Measurements from ENCODE around the gene HS3ST3B1. TPM values are rescaled to one million over a fixed set of nuclear protein-coding genes. Genes with fewer than 3 reads are reported as not detected.

HS3ST3B1 gene
- total RNA-seq, 4 donors from 2014 or later: 1.5 to 5.3 (median 3.1) TPM; not detected in 1

DNA sequence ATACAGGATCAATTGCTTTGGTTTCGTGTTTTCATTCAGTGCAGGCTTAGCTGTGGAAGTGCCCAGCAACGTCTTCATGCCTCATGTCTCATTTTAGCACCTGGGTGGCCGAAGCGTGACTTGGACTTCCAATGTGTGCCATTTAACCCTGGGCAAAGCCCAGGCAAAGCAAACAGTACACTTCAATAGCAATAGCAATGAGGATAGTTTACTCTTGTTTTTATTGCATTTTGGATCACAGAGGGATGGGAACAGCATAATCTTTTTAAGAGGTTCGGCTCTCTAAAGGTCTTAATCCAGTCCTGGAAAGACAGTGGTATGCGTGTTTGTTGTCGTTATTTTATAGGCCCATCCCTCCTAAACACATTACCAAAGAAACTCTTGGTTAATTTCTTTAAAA lies 86.2 kb downstream of the HS3ST3B1 start:
- intact Hi-C loops (cut with DNase I; ENCODE audit: low total_unique reads): no loop called here
- TF ChIP-seq, protein P1, sequence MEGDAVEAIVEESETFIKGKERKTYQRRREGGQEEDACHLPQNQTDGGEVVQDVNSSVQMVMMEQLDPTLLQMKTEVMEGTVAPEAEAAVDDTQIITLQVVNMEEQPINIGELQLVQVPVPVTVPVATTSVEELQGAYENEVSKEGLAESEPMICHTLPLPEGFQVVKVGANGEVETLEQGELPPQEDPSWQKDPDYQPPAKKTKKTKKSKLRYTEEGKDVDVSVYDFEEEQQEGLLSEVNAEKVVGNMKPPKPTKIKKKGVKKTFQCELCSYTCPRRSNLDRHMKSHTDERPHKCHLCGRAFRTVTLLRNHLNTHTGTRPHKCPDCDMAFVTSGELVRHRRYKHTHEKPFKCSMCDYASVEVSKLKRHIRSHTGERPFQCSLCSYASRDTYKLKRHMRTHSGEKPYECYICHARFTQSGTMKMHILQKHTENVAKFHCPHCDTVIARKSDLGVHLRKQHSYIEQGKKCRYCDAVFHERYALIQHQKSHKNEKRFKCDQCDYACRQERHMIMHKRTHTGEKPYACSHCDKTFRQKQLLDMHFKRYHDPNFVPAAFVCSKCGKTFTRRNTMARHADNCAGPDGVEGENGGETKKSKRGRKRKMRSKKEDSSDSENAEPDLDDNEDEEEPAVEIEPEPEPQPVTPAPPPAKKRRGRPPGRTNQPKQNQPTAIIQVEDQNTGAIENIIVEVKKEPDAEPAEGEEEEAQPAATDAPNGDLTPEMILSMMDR (IDR thresholded peaks at IDR 0.05): no peak
- no peak for TF ChIP-seq POLR2A (IDR thresholded peaks at IDR 0.05)

DNA sequence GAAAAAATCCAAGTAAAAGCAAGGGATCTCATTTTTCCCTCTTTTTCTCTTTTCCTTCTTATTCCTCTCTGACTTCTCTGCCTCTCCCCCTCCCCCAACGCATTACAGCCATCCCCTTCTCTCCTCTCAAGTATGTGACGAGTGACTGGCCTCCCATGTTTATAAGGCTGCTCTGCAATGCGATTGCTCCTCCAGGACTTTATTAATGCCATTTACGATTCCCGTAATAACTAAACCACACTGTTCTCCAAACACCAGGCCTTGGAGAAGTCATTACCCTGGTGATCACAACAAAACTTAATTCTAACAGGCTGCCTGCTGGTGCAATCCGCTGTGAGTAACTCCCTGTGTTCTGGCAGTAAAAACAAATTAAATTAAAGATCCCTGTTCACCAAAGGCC lies 88.8 kb downstream of the HS3ST3B1 start:
- Histone ChIP-seq H3K27me3 (no peaks in the 10 kb centered on the region), H3K27ac (no peak overlapping the region), H3K36me3 (no peaks in the 10 kb centered on the region), H3K9me3 (no peaks in the 10 kb centered on the region), H3K4me3 (no peak overlapping the region), H3K4me1 (no peaks in the 10 kb centered on the region)
- intact Hi-C loops (cut with DNase I; ENCODE audit: low total_unique reads): no loop called here
- TF ChIP-seq POLR2A (IDR thresholded peaks at IDR 0.05): no peak
- TF ChIP-seq, protein P1 (IDR thresholded peaks at IDR 0.05): no peak
- no peak for DNase-seq

More for the DNA sequence above, 86.2 kb downstream of the HS3ST3B1 start:
- Histone ChIP-seq H3K9me3 (no peaks in the 10 kb centered on the region), H3K27ac (no peak overlapping the region), H3K4me3 (no peak overlapping the region), H3K27me3 (no peaks in the 10 kb centered on the region), H3K36me3 (no peaks in the 10 kb centered on the region), H3K4me1 (no peaks in the 10 kb centered on the region)
- no peak for DNase-seq

DNA sequence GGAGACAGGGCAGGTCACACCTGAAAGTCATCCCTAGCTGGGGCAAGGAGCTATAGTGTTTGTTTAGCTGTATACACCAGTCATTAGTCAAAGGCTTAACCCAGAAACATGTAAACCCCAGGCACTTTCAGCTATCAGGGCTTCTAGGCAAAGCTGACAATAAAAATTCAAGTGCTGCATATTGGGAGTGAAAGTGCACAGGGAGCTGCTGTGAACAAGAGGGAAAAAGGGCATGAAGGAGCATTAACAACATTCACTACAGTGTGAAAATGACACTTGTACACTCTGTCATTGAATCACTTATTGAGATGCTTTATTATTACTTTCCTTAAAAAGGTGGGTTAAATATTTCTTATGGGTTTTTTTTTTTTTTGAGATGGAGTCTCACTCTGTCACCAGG lies 92.8 kb downstream of the HS3ST3B1 start:
- H3K9me3 ChIP-seq: no peaks in the 10 kb centered on the region
- no peaks in the 10 kb centered on the region for H3K27me3 ChIP-seq
- intact Hi-C loops (cut with DNase I; ENCODE audit: low total_unique reads): no loop called here
- no peak overlapping the region for H3K27ac ChIP-seq
- H3K36me3 ChIP-seq: no peaks in the 10 kb centered on the region
- DNase-seq: no peak
- H3K4me1 ChIP-seq: no peaks in the 10 kb centered on the region
- H3K4me3 ChIP-seq: no peak overlapping the region
- TF ChIP-seq, protein P1 (IDR thresholded peaks at IDR 0.05): no peak
- no peak for TF ChIP-seq POLR2A (IDR thresholded peaks at IDR 0.05)

DNA sequence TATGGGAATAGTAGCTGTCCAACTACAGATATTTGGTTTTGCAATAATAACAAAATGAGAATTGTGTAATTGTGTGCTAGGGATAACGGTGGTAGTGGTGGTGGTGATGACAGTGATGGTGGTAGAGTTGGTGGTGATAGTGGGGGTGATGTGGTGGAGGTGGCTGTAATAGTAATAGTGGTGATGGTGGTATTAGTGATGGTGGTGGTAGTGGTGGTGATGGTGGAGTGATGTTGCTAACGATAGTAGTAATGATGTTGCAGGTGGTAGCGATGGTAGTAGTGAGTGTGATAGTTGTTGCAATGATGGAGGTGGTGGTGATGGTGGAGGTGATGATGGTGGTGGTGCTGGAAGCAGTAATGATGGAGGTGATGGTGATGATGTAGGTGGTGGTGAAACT lies 94.4 kb downstream of the HS3ST3B1 start:
- intact Hi-C loops (cut with DNase I; ENCODE audit: low total_unique reads): no loop called here
- TF ChIP-seq, protein P1 (IDR thresholded peaks at IDR 0.05): no peak
- no peak for TF ChIP-seq POLR2A (IDR thresholded peaks at IDR 0.05)
- Histone ChIP-seq H3K4me3 (no peak overlapping the region), H3K36me3 (no peaks in the 10 kb centered on the region), H3K27me3 (no peaks in the 10 kb centered on the region), H3K4me1 (no peaks in the 10 kb centered on the region), H3K27ac (no peak overlapping the region), H3K9me3 (no peaks in the 10 kb centered on the region)
- DNase-seq: no peak

DNA sequence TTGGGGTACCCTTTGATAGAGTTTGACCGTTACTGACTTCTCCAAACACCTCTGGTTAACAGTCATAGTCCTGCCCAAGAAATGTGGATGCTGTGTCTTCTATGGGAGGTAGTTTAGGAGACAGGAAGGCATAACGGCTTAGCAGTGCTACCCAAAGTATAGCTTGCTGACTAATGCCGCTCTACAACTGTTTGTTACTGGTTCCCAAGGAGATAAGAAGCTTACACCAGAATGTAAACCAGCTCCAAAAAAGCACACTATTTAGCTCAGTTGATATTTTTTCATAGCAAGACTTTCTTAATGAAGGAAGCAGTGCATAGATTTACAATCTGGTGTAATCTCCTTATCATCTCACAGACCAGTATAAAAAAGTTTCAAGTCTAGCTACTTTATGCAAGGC lies 95.7 kb downstream of the HS3ST3B1 start:
- Histone ChIP-seq H3K27ac (no peak overlapping the region), H3K4me3 (no peak overlapping the region), H3K9me3 (no peaks in the 10 kb centered on the region), H3K27me3 (no peaks in the 10 kb centered on the region), H3K36me3 (no peaks in the 10 kb centered on the region), H3K4me1 (no peaks in the 10 kb centered on the region)
- TF ChIP-seq POLR2A (IDR thresholded peaks at IDR 0.05): no peak
- TF ChIP-seq, protein P1 (IDR thresholded peaks at IDR 0.05): no peak
- intact Hi-C loops (cut with DNase I; ENCODE audit: low total_unique reads): no loop called here
- DNase-seq: no peak
